HepG2 (cell line): ENCODE results near the gene OTUB2. TPM values are rescaled to one million over a fixed set of nuclear protein-coding genes. Genes with fewer than 3 reads are reported as not detected.

ENCODE experiments used
- CBFB ChIP-seq: sonication (generic); formaldehyde crosslinking; IDR thresholded peaks from 2 replicates; pipeline ENCODE4 v1.4.0; 2020; ENCODE audit warnings: missing genetic modification reagents
- CBX1 ChIP-seq: IDR thresholded peaks from one replicate; pipeline ENCODE4 v1.6.1; 2016; ENCODE audit warnings: antibody characterized with exemption, low read depth
- ETV5 ChIP-seq: IDR thresholded peaks from 2 replicates; pipeline ENCODE4 v1.6.1; 2018; ENCODE audit warnings: missing biosample characterization, missing genetic modification reagents, inconsistent platforms, borderline replicate concordance
- FOXA3 ChIP-seq: IDR thresholded peaks from 2 replicates; pipeline ENCODE4 v1.6.1; 2016; ENCODE audit warnings: missing genetic modification reagents, missing compliant biosample characterization
- FOXP4 ChIP-seq: sonication (generic); formaldehyde crosslinking; IDR thresholded peaks from 2 replicates; pipeline ENCODE4 v1.4.0; 2020; ENCODE audit warnings: missing genetic modification reagents
- HDAC1 ChIP-seq: sonication (generic); formaldehyde crosslinking; IDR thresholded peaks from 2 replicates; pipeline ENCODE4 v1.5.1; 2020; ENCODE audit warnings: mild to moderate bottlenecking, missing genetic modification reagents
- HIVEP1 ChIP-seq: sonication (generic); formaldehyde crosslinking; IDR thresholded peaks from 2 replicates; pipeline ENCODE4 v1.4.0; 2020; ENCODE audit warnings: mild to moderate bottlenecking, missing genetic modification reagents
- KAT2B ChIP-seq: fragments of 150-350 bp; IDR thresholded peaks from 2 replicates; pipeline ENCODE4 v1.6.1; 2014; ENCODE audit warnings: low read depth, low read length, borderline replicate concordance
- MAFF ChIP-seq: IDR thresholded peaks from 2 replicates; pipeline ENCODE4 v1.6.1; 2011; ENCODE audit warnings: low read depth, low read length, improper control_type of control experiment
- MZF1 ChIP-seq: sonication (generic); formaldehyde crosslinking; IDR thresholded peaks from 2 replicates; pipeline ENCODE4 v1.8.1; 2023; ENCODE audit warnings: mild to moderate bottlenecking, missing genetic modification reagents, borderline replicate concordance
- ONECUT2 ChIP-seq: sonication (generic); formaldehyde crosslinking; IDR thresholded peaks from 2 replicates; pipeline ENCODE4 v1.4.0; 2020; ENCODE audit warnings: missing genetic modification reagents
- PCBP2 ChIP-seq: fragments of 200-400 bp; formaldehyde crosslinking; optimal IDR thresholded peaks from 2 replicates; pipeline ENCODE3; 2018; ENCODE audit warnings: low read length, low read depth; ENCODE audit not compliant: poor library complexity, severe bottlenecking
- RXRA ChIP-seq: sonication (generic); formaldehyde crosslinking; IDR thresholded peaks from 2 replicates; pipeline ENCODE4 v1.5.1; 2020; ENCODE audit warnings: missing genetic modification reagents
- SMAD3 ChIP-seq: sonication (generic); formaldehyde crosslinking; IDR thresholded peaks from 2 replicates; pipeline ENCODE4 v1.4.0; 2020; ENCODE audit warnings: missing genetic modification reagents
- TOE1 ChIP-seq: sonication (generic); formaldehyde crosslinking; IDR thresholded peaks from 2 replicates; pipeline ENCODE4 v1.4.0; 2020; ENCODE audit warnings: mild to moderate bottlenecking, missing genetic modification reagents
- ZBTB33 ChIP-seq: sonication (generic); formaldehyde crosslinking; IDR thresholded peaks from 2 replicates; pipeline ENCODE4 v1.4.0; 2020; ENCODE audit warnings: missing genetic modification reagents
- ZBTB7B ChIP-seq: sonication (generic); formaldehyde crosslinking; IDR thresholded peaks from 2 replicates; pipeline ENCODE4 v1.4.0; 2020; ENCODE audit warnings: missing genetic modification reagents
- ZKSCAN8 ChIP-seq: IDR thresholded peaks from 2 replicates; pipeline ENCODE4 v1.6.1; 2016; ENCODE audit warnings: borderline replicate concordance, missing genetic modification reagents, missing compliant biosample characterization
- ZNF180 ChIP-seq: sonication (generic); formaldehyde crosslinking; IDR thresholded peaks from 2 replicates; pipeline ENCODE4 v1.4.0; 2020; ENCODE audit warnings: low read depth, missing genetic modification reagents, borderline replicate concordance
- ZNF317 ChIP-seq: sonication (generic); formaldehyde crosslinking; IDR thresholded peaks from 2 replicates; pipeline ENCODE4 v1.5.0; 2020; ENCODE audit warnings: mild to moderate bottlenecking, missing genetic modification reagents
- ZNF615 ChIP-seq: sonication (generic); formaldehyde crosslinking; IDR thresholded peaks from 2 replicates; pipeline ENCODE4 v1.5.0; 2020; ENCODE audit warnings: mild to moderate bottlenecking, missing genetic modification reagents, borderline replicate concordance
- polyA plus RNA-seq, 8 experiments: library from polyadenylated mRNA; depleted of rRNA in 3 of 8; stranded (reverse) in 7 of 8; unstranded in 1 of 8; fragments of >200 nt; fragmentation: Illumina TruSeq in 4 of 8; extraction: Trizol in 4 of 8; gene quantifications; 2 replicates each; pipeline versions ENCODE4 v1.2.1 to v1.2.3, GENCODE V29; 2011 to 2016; ENCODE audit warnings: low read depth in 4 of 8, missing spikeins in 1 of 8, mixed read lengths in 1 of 8; ENCODE audit not compliant: insufficient read depth in 1 of 8
- total RNA-seq, 5 experiments: library from RNA; depleted of rRNA; stranded (reverse); fragments of >200 nt; fragmentation: Illumina TruSeq; extraction: Trizol; gene quantifications; 2 replicates each; pipeline ENCODE4 v1.2.3, GENCODE V29; 2016; ENCODE audit warnings: low read depth in 1 of 5
- TF ChIP-seq, protein P1 (sequence below): sonication (generic); formaldehyde crosslinking; IDR thresholded peaks from 2 replicates; pipeline ENCODE4 v1.4.0; 2020; ENCODE audit warnings: low read depth, missing genetic modification reagents
- TF ChIP-seq, protein P2 (sequence below): IDR thresholded peaks from 2 replicates; pipeline ENCODE4 v1.6.1; 2016; ENCODE audit warnings: low read depth

OTUB2 gene
- total and polyA plus RNA-seq, 2 of the 13 experiments (the other 11 are each of a cell fraction or from before 2014, with no cell fraction given) = 2.2 to 2.4 TPM

- TF ChIP-seq PCBP2 (no peak), KAT2B (no peak), ETV5 (CRISPR knock-in tag) (peak; percentile 52; the same call in 1 of the 2 replicates), HIVEP1 (CRISPR knock-in tag) (0 out of 2 replicates have a peak, but pooled peaks have one; percentile 40), ONECUT2 (no peak), ZBTB7B (CRISPR knock-in tag) (peak; percentile 49; the same call in 1 of the 2 replicates), ZBTB33 (CRISPR knock-in tag) (peak; percentile 20; the same call in 1 of the 2 replicates), HDAC1 (no peak), ZNF180 (CRISPR knock-in tag) (no peak), ZNF317 (no peak), TOE1 (CRISPR knock-in tag) (no peak), MZF1 (CRISPR knock-in tag) (no peak), ZNF615 (CRISPR knock-in tag) (no peak), FOXA3 (CRISPR knock-in tag) (peak; percentile 54), FOXP4 (peak; percentile 29; the same call in 1 of the 2 replicates), RXRA (peak; percentile 52; the same call in 1 of the 2 replicates), CBX1 (no peak), CBFB (peak; percentile 96), SMAD3 (0 out of 2 replicates have a peak, but pooled peaks have one; percentile 32), ZKSCAN8 (CRISPR knock-in tag) (peak; percentile 92), MAFF (0 out of 2 replicates have a peak, but pooled peaks have one; percentile 21)
- TF ChIP-seq, protein P1, sequence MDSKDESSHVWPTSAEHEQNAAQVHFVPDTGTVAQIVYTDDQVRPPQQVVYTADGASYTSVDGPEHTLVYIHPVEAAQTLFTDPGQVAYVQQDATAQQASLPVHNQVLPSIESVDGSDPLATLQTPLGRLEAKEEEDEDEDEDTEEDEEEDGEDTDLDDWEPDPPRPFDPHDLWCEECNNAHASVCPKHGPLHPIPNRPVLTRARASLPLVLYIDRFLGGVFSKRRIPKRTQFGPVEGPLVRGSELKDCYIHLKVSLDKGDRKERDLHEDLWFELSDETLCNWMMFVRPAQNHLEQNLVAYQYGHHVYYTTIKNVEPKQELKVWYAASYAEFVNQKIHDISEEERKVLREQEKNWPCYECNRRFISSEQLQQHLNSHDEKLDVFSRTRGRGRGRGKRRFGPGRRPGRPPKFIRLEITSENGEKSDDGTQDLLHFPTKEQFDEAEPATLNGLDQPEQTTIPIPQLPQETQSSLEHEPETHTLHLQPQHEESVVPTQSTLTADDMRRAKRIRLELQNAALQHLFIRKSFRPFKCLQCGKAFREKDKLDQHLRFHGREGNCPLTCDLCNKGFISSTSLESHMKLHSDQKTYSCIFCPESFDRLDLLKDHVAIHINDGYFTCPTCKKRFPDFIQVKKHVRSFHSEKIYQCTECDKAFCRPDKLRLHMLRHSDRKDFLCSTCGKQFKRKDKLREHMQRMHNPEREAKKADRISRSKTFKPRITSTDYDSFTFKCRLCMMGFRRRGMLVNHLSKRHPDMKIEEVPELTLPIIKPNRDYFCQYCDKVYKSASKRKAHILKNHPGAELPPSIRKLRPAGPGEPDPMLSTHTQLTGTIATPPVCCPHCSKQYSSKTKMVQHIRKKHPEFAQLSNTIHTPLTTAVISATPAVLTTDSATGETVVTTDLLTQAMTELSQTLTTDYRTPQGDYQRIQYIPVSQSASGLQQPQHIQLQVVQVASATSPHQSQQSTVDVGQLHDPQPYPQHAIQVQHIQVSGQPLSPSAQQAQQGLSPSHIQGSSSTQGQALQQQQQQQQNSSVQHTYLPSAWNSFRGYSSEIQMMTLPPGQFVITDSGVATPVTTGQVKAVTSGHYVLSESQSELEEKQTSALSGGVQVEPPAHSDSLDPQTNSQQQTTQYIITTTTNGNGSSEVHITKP = 0 out of 2 replicates have a peak, but pooled peaks have one; percentile 65
- TF ChIP-seq, protein P2, sequence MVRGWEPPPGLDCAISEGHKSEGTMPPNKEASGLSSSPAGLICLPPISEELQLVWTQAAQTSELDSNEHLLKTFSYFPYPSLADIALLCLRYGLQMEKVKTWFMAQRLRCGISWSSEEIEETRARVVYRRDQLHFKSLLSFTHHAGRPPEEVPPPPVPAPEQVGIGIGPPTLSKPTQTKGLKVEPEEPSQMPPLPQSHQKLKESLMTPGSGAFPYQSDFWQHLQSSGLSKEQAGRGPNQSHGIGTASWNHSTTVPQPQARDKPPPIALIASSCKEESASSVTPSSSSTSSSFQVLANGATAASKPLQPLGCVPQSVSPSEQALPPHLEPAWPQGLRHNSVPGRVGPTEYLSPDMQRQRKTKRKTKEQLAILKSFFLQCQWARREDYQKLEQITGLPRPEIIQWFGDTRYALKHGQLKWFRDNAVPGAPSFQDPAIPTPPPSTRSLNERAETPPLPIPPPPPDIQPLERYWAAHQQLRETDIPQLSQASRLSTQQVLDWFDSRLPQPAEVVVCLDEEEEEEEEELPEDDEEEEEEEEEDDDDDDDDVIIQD (CRISPR knock-in tag) = 0 out of 2 replicates have a peak, but pooled peaks have one; percentile 12
These were observed 2.3 kb downstream of the OTUB2 start (continued) for GRCh38 chr14:94028450-94028826.
